ENCODE measurements around the gene ZSCAN9. TPM values are rescaled to one million over a fixed set of nuclear protein-coding genes. Genes with fewer than 3 reads are reported as not detected.

Gene ZSCAN9
- total and polyA plus RNA-seq, 2 donors (not counting 3 experiments of a cell fraction or from before 2014, with no cell fraction given): 11.7 to 18.0 TPM

DNA sequence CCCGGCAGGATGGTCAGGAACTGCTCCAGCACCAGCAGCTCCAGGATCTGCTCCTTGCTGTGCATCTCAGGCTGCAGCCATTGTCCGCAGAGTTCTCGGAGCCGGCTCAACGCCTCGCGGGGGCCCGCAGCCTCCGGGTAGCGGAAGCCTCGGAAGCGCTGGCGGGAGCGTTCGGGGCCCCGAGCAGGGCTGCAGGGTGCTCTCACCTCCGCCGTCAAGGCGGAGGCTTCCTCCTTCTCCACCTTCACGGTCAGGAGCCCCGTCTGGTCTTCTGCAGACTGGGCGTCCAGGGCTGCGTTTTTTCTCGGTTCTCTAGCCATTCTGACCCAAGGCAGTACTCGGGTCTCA is 26.6 kb downstream of the ZSCAN9 start:
- no peak for TF ChIP-seq MAX (IDR thresholded peaks at IDR 0.05; ENCODE audit: insufficient read depth, insufficient read length)
- TF ChIP-seq EZH2 (IDR thresholded peaks at IDR 0.05; ENCODE audit: borderline replicate concordance, low read depth, low read length, severe bottlenecking): no peak
- TF ChIP-seq, protein P1, sequence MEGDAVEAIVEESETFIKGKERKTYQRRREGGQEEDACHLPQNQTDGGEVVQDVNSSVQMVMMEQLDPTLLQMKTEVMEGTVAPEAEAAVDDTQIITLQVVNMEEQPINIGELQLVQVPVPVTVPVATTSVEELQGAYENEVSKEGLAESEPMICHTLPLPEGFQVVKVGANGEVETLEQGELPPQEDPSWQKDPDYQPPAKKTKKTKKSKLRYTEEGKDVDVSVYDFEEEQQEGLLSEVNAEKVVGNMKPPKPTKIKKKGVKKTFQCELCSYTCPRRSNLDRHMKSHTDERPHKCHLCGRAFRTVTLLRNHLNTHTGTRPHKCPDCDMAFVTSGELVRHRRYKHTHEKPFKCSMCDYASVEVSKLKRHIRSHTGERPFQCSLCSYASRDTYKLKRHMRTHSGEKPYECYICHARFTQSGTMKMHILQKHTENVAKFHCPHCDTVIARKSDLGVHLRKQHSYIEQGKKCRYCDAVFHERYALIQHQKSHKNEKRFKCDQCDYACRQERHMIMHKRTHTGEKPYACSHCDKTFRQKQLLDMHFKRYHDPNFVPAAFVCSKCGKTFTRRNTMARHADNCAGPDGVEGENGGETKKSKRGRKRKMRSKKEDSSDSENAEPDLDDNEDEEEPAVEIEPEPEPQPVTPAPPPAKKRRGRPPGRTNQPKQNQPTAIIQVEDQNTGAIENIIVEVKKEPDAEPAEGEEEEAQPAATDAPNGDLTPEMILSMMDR (IDR thresholded peaks at IDR 0.05; ENCODE audit: extremely low read depth in 1 of 2, insufficient read depth in 1 of 2, low read depth in 1 of 2, low read length in 2 of 2): no peak
- TF ChIP-seq POLR2AphosphoS5 (IDR thresholded peaks at IDR 0.05; ENCODE audit: insufficient read depth, low read depth, low read length): no peak
- no peak for TF ChIP-seq MYC (IDR thresholded peaks at IDR 0.05; ENCODE audit: low read depth, low read length)
- no peak for TF ChIP-seq GATA2 (IDR thresholded peaks at IDR 0.05; ENCODE audit: insufficient read depth, insufficient read length, low read depth, low read length)
- TF ChIP-seq FOS (IDR thresholded peaks at IDR 0.05; ENCODE audit: borderline replicate concordance, insufficient read depth, low read length): no peak
- TF ChIP-seq POLR2A (IDR thresholded peaks at IDR 0.05; ENCODE audit: low read depth, low read length): no peak
- TF ChIP-seq JUN (IDR thresholded peaks at IDR 0.05; ENCODE audit: borderline replicate concordance, insufficient read depth, insufficient read length, low read depth): no peak
- TSS peak; percentile 27 for BruUV-seq (replicated peaks)
- Histone ChIP-seq H3K36me3 (ENCODE audit: control insufficient read depth in 2 of 2, extremely low read depth in 1 of 2, insufficient read depth in 2 of 2, low read length in 2 of 2) (peaks cover 0 to 3% of the 10 kb centered on the region in 2 experiments), H3K27me3 (ENCODE audit: control insufficient read depth in 2 of 2, insufficient read depth in 2 of 2, low read length in 2 of 2) (no peaks in the 10 kb centered on the region), H3K27ac (ENCODE audit: insufficient read depth, low read depth, low read length) (no peak overlapping the region), H3K4me1 (ENCODE audit: control insufficient read depth, extremely low read depth, insufficient read depth, low read length) (peaks cover 12% of the 10 kb centered on the region), H2AFZ (ENCODE audit: low read depth, low read length) (peak overlapping the region; percentile 82), H4K20me1 (replicated peaks; ENCODE audit: control insufficient read depth, extremely low read depth, insufficient read depth, low read length) (no peaks in the 10 kb centered on the region), H3K4me3 (replicated peaks in 1 of 3; ENCODE audit: insufficient read depth in 1 of 3, low read depth in 1 of 3, low read length in 3 of 3) (peak overlapping the region; percentile 85 to 89 (median 85)), H3K9me1 (replicated peaks; ENCODE audit: control insufficient read depth, extremely low read depth, insufficient read depth, low read length) (no peaks in the 10 kb centered on the region), H3K9me3 (replicated peaks; ENCODE audit: control insufficient read depth, insufficient read depth, low read length) (no peaks in the 10 kb centered on the region), H3K9ac (replicated peaks; ENCODE audit: extremely low read depth, insufficient read depth, low read length) (peak overlapping the region; percentile 62), H3K79me2 (ENCODE audit: control insufficient read depth, insufficient read depth, low read length) (no peaks in the 10 kb centered on the region), H3K4me2 (ENCODE audit: insufficient read depth, low read length) (peak overlapping the region; percentile 88)
- CTCF ChIA-PET: interaction anchor here (1.2 to 3.9 kb wide), 5 partner anchors 13 to 105 kb away, joined by 5 to 22 read pairs (median 8); partner anchors contain the start of genes PGBD1, ZSCAN26 and ZSCAN9
- DNase-seq (ENCODE audit: low read depth, low spot score): no peak
- POLR2A ChIA-PET: interaction anchor here (1.1 to 1.2 kb wide), 2 partner anchors 16 to 110 kb away, joined by 7 to 13 read pairs; partner anchors contain the start of genes ZKSCAN8 and ZSCAN26
- intact Hi-C loops (cut with micrococcal nuclease) (loop anchor here (1.0 to 2.0 kb wide), 6 partner anchors 16 to 131 kb away; partner anchors contain the start of genes PGBD1, ZKSCAN8, ZSCAN26 and ZSCAN9), dilution Hi-C loops (cut with MboI; ENCODE audit: extremely low pct_ligation_motif_present, low sequenced_read_pairs) (no loop called here)
- FAIRE-seq: no peak
